HG03064 (cell line): Measurements from ENCODE around the gene TTC38.

ENCODE experiments used
- ATAC-seq: cut with Tn5 transposase; IDR thresholded peaks from one replicate; pipeline ENCODE4 v1.9.1; 2021; ENCODE audit warnings: low read depth; ENCODE audit not compliant: unreplicated experiment

TTC38 gene

GRCh38 chr22:46275455-46276122 lies 7.8 kb downstream of the TTC38 start:
- ATAC-seq = no peak

DNA sequence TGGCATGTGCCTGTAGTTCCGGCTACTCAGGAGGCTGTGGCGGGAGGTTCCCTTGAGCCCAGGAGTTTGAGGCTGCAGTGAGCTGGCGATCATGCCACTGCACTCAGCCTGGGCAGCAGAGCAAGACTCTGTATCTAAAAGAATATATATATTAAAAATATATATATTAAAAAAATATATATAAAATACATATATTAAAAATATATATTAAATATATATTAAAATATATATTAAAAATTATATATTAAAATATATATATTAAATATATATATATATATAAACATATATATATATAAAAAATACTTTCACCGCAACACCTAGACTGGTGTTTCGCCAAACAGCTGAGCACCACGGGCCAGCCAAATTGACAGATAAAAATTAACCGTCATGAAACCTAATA lies 8.8 kb downstream of the TTC38 start:
- no peak for ATAC-seq

- no peak for ATAC-seq
Observed at GRCh38 chr22:46278656-46279645, 11.1 kb downstream of the TTC38 start.

GRCh38 chr22:46280063-46280817 lies 12.4 kb downstream of the TTC38 start:
- ATAC-seq = no peak

- ATAC-seq = no peak
Observed at GRCh38 chr22:46280999-46281623, 13.3 kb downstream of the TTC38 start.

DNA sequence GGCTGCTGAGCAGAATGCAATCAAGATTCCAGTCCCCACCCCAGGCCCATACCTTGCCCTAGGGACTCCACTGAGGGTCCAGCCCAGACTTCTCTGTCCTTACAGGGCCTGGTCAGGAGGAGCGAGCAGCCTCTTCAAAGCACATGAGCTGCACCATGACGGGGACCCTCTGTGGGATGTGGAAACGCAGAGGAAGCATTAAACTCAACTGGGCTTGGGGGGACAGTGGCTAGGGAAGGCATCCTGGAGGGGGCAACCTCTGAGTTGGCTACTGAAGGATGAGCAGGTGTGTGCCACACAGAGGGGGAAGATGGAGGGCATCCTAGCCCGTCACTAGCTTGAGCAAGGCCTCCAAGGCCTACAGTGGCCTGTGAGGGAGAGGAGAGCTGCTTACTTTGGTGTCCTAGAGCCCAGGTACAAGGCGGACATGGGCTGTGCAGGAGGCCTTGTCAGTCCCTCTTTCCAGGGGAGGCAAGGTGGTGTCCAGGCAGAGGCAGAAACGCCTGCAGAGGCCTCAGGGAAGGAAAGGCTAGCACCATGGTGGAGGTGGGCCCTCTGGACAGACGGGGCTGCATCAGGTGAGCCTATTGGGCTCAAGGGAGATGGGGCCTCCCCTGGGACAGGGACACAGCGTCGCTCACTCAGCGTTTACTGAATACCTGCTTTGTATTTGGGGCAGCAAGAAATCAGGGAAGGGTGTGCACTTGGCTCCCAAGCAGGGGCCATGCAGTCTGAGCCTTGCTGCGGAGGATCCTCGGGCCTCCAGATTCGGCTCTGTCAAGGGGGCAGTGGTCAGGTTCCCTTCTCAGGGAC lies 14.3 kb downstream of the TTC38 start:
- ATAC-seq = no peak

DNA sequence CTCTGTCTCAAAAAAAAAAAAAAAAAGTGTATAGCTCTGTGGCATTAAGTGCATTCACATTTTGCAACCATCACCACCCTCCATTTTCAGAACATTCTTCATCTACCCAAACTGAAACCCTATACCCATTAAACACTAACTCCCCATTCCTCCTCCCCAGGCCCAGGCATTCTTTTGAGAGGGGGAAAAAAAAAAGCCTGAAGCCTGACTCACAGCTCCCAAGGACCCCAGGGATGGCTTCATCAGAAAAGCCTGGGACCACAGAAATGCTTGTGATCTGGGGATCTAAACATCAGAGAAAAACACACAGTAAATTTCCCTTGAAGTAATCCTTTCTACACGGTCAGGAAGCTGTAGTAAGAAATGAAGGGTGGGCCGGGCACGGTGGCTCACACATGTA lies 18.2 kb downstream of the TTC38 start:
- no peak for ATAC-seq

- ATAC-seq = no peak
Observed at GRCh38 chr22:46286941-46287872, 19.4 kb downstream of the TTC38 start.

- ATAC-seq = peak; percentile 62
Observed at GRCh38 chr22:46287873-46288751, 20.3 kb downstream of the TTC38 start.

- no peak for ATAC-seq
Observed at GRCh38 chr22:46288846-46289243, 21.0 kb downstream of the TTC38 start.

GRCh38 chr22:46289244-46289891 lies 21.6 kb downstream of the TTC38 start:
- no peak for ATAC-seq

DNA sequence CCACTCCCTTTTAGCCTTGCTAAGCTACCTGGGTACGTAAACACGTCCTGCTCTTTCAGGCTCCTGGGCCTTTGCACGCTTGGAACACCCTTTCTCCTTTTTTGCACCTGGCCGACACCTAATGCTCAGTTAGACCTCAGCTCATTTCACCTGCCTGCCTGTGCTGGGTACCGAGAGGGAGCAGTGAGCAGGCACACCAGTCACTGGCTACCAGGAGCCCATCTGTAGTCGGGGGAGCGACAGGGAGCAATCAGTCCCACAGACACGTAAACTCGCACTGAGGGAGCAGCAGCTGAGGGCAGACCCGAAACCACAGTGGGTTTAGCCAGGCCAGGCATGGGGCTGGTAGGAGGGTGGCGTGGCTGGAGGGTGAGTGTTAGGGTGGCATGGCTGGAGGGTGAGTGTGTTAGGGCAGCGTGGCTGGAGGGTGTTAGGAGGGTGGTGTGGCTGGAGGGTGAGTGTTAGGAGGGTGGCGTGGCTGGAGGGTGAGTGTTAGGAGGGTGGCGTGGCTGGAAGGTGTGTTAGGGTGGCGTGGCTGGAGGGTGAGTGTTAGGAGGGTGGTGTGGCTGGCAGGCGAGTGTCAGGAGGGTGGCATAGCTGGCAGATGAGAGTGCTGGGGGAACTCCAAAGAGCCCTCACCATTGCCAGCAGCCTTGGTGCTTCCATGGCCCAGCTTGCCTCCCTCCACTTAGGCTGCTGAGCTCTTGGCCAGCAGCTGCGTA lies 22.5 kb downstream of the TTC38 start:
- ATAC-seq = no peak

GRCh38 chr22:46290843-46291785 lies 23.3 kb downstream of the TTC38 start:
- no peak for ATAC-seq

DNA sequence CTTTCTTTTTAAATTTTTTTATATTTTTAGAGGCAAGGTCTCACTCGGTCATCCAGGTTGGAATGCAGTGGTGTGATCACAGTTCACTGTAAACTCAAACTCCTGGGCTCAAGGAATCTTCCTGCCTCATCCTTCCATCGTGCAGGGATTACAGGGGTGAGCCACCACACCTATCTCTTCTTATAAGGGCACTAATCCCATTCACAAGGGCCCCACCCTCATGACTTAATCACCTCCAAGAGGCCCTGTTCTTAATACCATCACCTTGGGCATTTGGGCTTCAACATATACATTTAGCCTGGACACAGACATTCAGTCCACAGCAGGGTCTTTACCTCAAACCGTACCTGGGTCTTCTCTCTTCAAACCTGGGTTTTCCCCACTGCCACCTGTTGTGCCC lies 24.4 kb downstream of the TTC38 start:
- ATAC-seq = no peak

GRCh38 chr22:46292732-46293131 lies 24.9 kb downstream of the TTC38 start:
- no peak for ATAC-seq
